Right renal cortex interstitium (tissue), 3 donors: ENCODE results near the gene PSMC5. TPM values are rescaled to one million over a fixed set of nuclear protein-coding genes. Genes with fewer than 3 reads are reported as not detected.
"Not testable (repeated sequence)": the region's sequence is repeated elsewhere in the genome, so short reads cannot be mapped to it uniquely, and the experiment has no call there.

ENCODE experiments used
- DNase-seq, 3 donors: peaks; one replicate each; pipeline ENCODE4 v3.0.0-alpha.2; 2013; ENCODE audit warnings: low read depth in 3 of 3, low spot score in 2 of 3
- polyA plus RNA-seq, 3 donors: library from polyadenylated mRNA; unstranded; fragments of 120-200 nt; gene quantifications; one replicate each; pipeline ENCODE4 v1.2.1, GENCODE V29; 2013; ENCODE audit not compliant: insufficient read length in 3 of 3

The PSMC5 gene
- polyA plus RNA-seq, 3 donors = 191 to 203 (median 198) TPM

- DNase-seq = no peak
Observed at GRCh38 chr17:63837480-63837879, 10.2 kb downstream of the PSMC5 start.

- no peak for DNase-seq
Observed at GRCh38 chr17:63837962-63838600, 10.8 kb downstream of the PSMC5 start.

GRCh38 chr17:63838631-63839171 lies 11.5 kb downstream of the PSMC5 start:
- DNase-seq = no peak

GRCh38 chr17:63840591-63841349 lies 13.5 kb downstream of the PSMC5 start:
- no peak for DNase-seq

- no peak for DNase-seq
Observed at GRCh38 chr17:63841350-63842172, 14.3 kb downstream of the PSMC5 start.

GRCh38 chr17:63842173-63842539 lies 14.9 kb downstream of the PSMC5 start:
- DNase-seq = no peak

- DNase-seq = peak; percentile 96 to 98 (median 98)
Observed at GRCh38 chr17:63842540-63843386, 15.5 kb downstream of the PSMC5 start, which contains the start of gene SMARCD2. Gene SMARCD2, minus strand, starts transcription at chr17:63842685. Its CDS starts 11 bp downstream, at chr17:63842674.

GRCh38 chr17:63843387-63843888 lies 16.2 kb downstream of the PSMC5 start:
- DNase-seq = not testable (repeated sequence)

GRCh38 chr17:63843910-63844677 lies 16.9 kb downstream of the PSMC5 start:
- DNase-seq = no peak

- DNase-seq = no peak
Observed at GRCh38 chr17:63845509-63845908, 18.3 kb downstream of the PSMC5 start.

- DNase-seq = no peak
Observed at GRCh38 chr17:63847525-63848249, 20.5 kb downstream of the PSMC5 start.

GRCh38 chr17:63848834-63849689 lies 21.8 kb downstream of the PSMC5 start:
- peak in 1 of 3 donors; percentile 85 for DNase-seq

- no peak for DNase-seq
Observed at GRCh38 chr17:63850401-63850800, 23.2 kb downstream of the PSMC5 start.

GRCh38 chr17:63853260-63853659 lies 26.0 kb downstream of the PSMC5 start:
- DNase-seq = no peak

- DNase-seq = no peak
Observed at GRCh38 chr17:63854709-63855108, 27.5 kb downstream of the PSMC5 start.

GRCh38 chr17:63855185-63855584 lies 28.0 kb downstream of the PSMC5 start:
- no peak for DNase-seq

GRCh38 chr17:63856425-63856824 lies 29.2 kb downstream of the PSMC5 start:
- not testable (repeated sequence) for DNase-seq

- DNase-seq = no peak
Observed at GRCh38 chr17:63859257-63859656, 32.0 kb downstream of the PSMC5 start.
